T-helper 2 cell treated with Interferon-gamma antibody and Interleukin-4, amounts not matched to agents 5 μg/mL and 100 μg/mL, for 36 hours (primary cell): ENCODE results near the gene IL21R.

Source experiments
- DNase-seq: peaks from one replicate; pipeline ENCODE4 v3.0.0; 2021; ENCODE audit warnings: low spot score
- H3K27ac Mint-ChIP-seq: one replicate; pipeline ENCODE4 v1.8.0; 2021; ENCODE audit warnings: mild to moderate bottlenecking, mixed read lengths
- H3K27me3 Mint-ChIP-seq: one replicate; pipeline ENCODE4 v1.8.0; 2021; ENCODE audit warnings: low read depth, mixed read lengths
- H3K36me3 Mint-ChIP-seq: one replicate; pipeline ENCODE4 v1.8.0; 2021; ENCODE audit warnings: low read depth, mixed read lengths
- H3K4me1 Mint-ChIP-seq: one replicate; pipeline ENCODE4 v1.8.0; 2021; ENCODE audit warnings: low read depth, mixed read lengths
- H3K4me3 Mint-ChIP-seq: one replicate; pipeline ENCODE4 v1.8.0; 2022; ENCODE audit warnings: mild to moderate bottlenecking, moderate library complexity, mixed read lengths
- H3K9me3 Mint-ChIP-seq: one replicate; pipeline ENCODE4 v1.8.0; 2021; ENCODE audit warnings: mixed read lengths

The IL21R gene

DNA sequence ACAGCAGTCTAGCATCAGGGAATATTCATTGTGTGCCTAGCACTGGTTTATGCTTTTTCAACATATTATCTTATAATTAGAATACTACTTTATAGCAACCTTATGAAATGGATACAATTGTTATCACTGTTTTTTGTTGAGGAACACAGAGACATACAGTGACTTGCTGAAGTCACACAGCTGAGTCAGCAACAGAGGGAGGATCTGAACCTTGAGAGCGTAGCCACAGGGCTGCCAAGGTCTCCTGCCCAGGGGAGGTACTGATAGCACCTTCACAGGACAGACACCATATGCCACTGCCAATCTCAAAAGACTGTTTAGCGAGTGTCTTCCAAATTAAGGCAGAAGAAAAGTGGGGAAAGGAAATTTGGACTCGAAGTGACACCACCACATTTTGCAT lies 84.8 kb downstream of the IL21R start:
- Mint-ChIP-seq H3K4me3 (no peak overlapping the region), H3K4me1 (no peaks in the 10 kb centered on the region), H3K27me3 (no peaks in the 10 kb centered on the region), H3K36me3 (peaks cover 45% of the 10 kb centered on the region), H3K27ac (no peak overlapping the region), H3K9me3 (no peaks in the 10 kb centered on the region)
- DNase-seq: no peak

DNA sequence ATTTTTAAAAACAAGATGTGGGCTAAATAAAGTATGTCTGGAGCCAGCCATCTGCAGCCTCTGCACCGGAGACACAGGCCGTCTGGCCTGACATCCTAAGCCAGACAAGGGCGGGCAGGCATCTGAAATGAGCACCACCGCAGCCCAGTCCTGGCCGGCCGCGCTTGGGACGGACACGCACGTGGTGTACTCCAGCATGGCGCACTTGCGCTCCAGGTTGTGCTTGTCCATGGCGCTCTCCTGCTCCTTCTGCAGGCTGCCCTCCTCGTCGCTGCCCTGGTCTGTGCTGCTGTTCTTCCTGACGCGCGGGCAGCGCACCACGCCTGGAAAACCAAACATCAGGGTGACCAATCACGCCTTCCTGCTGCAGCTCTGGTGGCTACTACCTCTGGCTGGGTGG lies 87.4 kb downstream of the IL21R start:
- no peak overlapping the region for H3K4me3 Mint-ChIP-seq
- H3K9me3 Mint-ChIP-seq: no peaks in the 10 kb centered on the region
- H3K36me3 Mint-ChIP-seq: peaks cover 35% of the 10 kb centered on the region
- no peak for DNase-seq
- no peak overlapping the region for H3K27ac Mint-ChIP-seq
- H3K4me1 Mint-ChIP-seq: no peaks in the 10 kb centered on the region
- no peaks in the 10 kb centered on the region for H3K27me3 Mint-ChIP-seq

GRCh38 chr16:27489906-27490305 lies 87.9 kb downstream of the IL21R start:
- no peaks in the 10 kb centered on the region for H3K27me3 Mint-ChIP-seq
- H3K9me3 Mint-ChIP-seq: no peaks in the 10 kb centered on the region
- H3K4me1 Mint-ChIP-seq: no peaks in the 10 kb centered on the region
- H3K4me3 Mint-ChIP-seq: no peak overlapping the region
- DNase-seq: no peak
- H3K27ac Mint-ChIP-seq: no peak overlapping the region
- peaks cover 37% of the 10 kb centered on the region for H3K36me3 Mint-ChIP-seq

DNA sequence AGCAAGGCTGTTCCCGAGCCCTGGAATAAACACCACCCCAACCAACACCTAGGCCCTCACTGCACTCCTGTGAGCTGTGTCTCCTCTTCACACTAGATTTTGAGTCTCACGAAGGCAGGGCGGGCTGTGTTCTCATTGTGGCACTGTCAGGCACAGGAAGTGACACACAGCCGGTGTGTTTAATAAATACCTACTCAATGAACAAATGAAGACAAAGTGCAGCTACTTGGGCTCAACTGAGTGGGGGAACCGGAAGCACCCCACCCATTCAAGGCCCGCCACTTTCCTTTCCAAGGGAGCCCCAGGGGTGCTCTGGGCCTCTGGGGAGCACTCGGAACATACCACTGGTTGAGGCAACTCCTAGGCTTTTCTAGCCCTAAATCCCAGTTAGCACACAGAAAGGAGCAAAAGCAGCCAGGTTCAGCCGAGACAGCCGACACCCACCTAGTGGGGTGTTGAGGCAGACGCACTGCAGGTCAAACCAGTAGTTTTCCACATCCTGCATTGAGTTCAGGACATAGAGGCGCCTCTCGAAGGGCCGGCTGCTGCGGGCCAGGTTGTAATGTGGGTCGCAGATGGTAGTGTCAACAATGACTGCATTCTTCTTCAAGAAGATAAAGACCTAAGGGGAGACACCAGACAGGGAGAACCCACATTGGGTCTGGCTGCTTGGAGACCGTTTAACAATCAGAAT lies 90.1 kb downstream of the IL21R start:
- Mint-ChIP-seq H3K27ac (no peak overlapping the region), H3K4me3 (no peak overlapping the region), H3K36me3 (peaks cover 35% of the 10 kb centered on the region), H3K9me3 (no peaks in the 10 kb centered on the region), H3K4me1 (no peaks in the 10 kb centered on the region), H3K27me3 (no peaks in the 10 kb centered on the region)
- no peak for DNase-seq

DNA sequence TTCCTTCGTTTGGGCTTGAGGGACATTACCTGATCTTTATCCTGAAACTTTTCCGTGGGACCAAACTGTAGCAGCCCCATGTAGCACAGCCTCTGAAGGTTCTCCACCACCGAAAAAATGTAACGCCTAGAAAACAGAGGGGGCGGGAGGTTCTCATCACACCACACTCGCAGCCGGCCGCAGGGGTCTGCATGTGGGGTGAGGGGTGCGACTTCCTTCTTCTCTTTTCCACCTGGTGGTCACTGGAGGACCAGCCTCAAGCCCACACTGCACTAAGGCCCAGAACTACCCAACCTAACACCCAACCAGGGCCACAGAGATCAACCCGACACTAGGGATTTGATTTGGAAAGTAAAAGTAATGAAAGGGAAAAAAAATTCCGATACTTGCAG lies 90.6 kb downstream of the IL21R start:
- peaks cover 39% of the 10 kb centered on the region for H3K36me3 Mint-ChIP-seq
- no peak overlapping the region for H3K4me3 Mint-ChIP-seq
- no peak overlapping the region for H3K27ac Mint-ChIP-seq
- H3K9me3 Mint-ChIP-seq: no peaks in the 10 kb centered on the region
- DNase-seq: no peak
- H3K27me3 Mint-ChIP-seq: no peaks in the 10 kb centered on the region
- no peaks in the 10 kb centered on the region for H3K4me1 Mint-ChIP-seq

DNA sequence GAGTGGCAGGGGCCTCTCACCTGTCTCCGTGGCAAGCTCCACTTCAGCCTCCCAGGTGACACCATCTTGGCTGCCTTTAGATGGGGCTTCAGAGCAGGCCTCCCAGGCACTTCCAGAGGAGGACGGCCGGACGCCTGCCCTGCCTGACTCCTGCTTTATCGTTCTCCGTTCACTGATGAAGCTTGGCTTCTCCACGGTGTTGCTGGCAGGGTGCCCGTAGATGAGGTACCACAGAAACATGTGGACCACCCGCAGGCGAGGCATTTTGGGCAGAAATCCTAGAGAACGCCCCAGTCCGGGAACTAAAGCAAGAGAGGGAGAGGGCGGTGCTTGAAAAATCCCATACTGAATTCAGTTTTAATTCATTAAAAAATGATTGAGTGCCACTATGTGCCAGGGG lies 93.2 kb downstream of the IL21R start:
- Mint-ChIP-seq H3K4me1 (no peaks in the 10 kb centered on the region), H3K27me3 (no peaks in the 10 kb centered on the region), H3K4me3 (no peak overlapping the region), H3K27ac (no peak overlapping the region), H3K9me3 (no peaks in the 10 kb centered on the region), H3K36me3 (peaks cover 37% of the 10 kb centered on the region)
- DNase-seq: no peak

- DNase-seq: no peak
- Mint-ChIP-seq H3K36me3 (peaks cover 49% of the 10 kb centered on the region), H3K9me3 (no peaks in the 10 kb centered on the region), H3K4me1 (no peaks in the 10 kb centered on the region), H3K27ac (no peak overlapping the region), H3K27me3 (no peaks in the 10 kb centered on the region), H3K4me3 (no peak overlapping the region)
These were observed 96.3 kb downstream of the IL21R start for GRCh38 chr16:27498031-27498825.

DNA sequence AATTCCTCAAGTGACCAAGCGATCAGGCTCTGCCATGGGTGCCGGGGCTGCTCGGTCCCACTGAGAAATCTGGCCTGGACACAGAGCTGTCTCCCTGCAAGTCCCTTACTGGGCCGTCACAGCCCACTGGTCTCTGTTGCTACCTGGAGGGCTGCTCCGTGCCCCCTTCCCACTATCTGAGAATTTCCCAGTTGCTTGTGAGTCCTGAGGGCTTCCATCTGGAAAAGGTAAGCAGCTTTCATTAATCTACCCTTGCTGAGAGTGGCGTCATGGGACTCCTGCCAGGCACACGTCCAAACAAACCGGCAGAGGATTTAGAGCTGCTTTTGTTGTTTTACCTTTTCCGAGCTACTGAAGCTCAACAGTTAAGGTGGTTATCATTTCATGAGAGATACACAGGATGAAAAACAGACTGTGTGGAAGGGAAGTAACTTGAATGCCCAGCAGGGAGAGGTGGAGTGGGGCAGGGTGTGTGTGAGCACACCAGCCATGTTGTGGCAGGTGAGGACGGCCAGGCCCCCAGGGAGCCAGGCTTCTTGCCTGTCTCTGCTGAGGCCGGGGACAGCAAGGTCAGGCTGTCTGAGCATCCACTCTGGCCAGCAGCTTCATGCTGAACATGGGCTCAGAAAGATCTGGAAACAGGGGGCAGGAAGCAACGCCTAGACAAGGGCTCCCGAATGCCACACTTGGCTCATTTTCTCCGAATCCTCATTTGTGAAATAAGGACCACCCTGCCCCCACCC lies 97.1 kb downstream of the IL21R start:
- Mint-ChIP-seq H3K4me3 (no peak overlapping the region), H3K4me1 (no peaks in the 10 kb centered on the region), H3K9me3 (no peaks in the 10 kb centered on the region), H3K27ac (no peak overlapping the region), H3K27me3 (no peaks in the 10 kb centered on the region), H3K36me3 (peaks cover 54% of the 10 kb centered on the region)
- no peak for DNase-seq

DNA sequence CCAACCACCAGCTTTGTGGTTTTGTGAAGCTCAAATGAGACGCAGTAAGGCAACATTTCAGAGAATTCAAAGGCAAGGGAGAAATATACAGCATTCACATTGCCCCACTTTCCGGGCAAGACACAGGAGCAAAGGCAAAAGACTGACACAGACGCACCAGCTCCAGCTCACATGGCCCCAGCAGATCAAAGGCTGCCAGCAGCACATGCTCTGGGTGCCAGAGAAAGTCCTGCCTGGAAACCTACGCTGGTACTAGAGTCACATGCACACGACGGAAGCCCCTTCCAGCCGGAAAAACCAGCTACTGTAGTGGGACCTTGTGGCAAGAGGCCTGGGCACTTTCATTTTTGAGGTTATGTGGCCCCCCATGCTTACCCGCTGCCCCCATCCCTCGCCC lies 97.7 kb downstream of the IL21R start:
- Mint-ChIP-seq H3K9me3 (no peaks in the 10 kb centered on the region), H3K4me1 (no peaks in the 10 kb centered on the region), H3K4me3 (no peak overlapping the region), H3K27me3 (no peaks in the 10 kb centered on the region), H3K36me3 (peaks cover 50% of the 10 kb centered on the region), H3K27ac (no peak overlapping the region)
- no peak for DNase-seq

- Mint-ChIP-seq H3K27me3 (no peaks in the 10 kb centered on the region), H3K9me3 (no peaks in the 10 kb centered on the region), H3K27ac (no peak overlapping the region), H3K4me1 (no peaks in the 10 kb centered on the region), H3K4me3 (no peak overlapping the region), H3K36me3 (peaks cover 49% of the 10 kb centered on the region)
- no peak for DNase-seq
These were observed 98.8 kb downstream of the IL21R start for GRCh38 chr16:27500801-27501200.
